Activated effector memory CD4-positive, alpha-beta T cell treated with Interleukin-2 at 50 U/mL for 16 hours (primary cell): Measurements from ENCODE around the gene LBX2.
"Not testable (repeated sequence)": the region's sequence is repeated elsewhere in the genome, so short reads cannot be mapped to it uniquely, and the experiment has no call there.

Experiments
- DNase-seq: peaks from one replicate; pipeline ENCODE4 v3.0.0-alpha.2; 2020

The LBX2 gene

GRCh38 chr2:74481961-74482800 lies 17.2 kb downstream of the LBX2 start:
- DNase-seq = no peak

DNA sequence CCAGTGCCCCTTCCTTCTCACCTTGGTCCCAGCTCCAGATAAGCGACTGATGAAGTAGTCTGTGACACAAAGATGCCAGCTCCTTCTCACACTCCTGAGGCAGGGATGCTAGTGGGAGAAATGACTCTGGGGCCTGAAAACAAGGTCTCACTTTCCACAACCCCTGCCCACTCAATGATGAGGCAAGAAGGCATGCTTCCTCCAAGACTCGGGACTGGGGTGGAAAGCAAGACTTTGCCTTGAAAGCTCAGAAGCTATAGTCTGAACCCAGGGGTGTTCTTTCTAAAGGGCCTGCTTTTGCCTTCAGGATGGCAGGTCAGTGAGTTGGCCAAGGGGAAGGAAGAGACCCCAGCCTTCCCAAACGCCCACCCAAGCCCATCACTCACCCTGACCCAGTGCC lies 18.0 kb downstream of the LBX2 start:
- DNase-seq = no peak

DNA sequence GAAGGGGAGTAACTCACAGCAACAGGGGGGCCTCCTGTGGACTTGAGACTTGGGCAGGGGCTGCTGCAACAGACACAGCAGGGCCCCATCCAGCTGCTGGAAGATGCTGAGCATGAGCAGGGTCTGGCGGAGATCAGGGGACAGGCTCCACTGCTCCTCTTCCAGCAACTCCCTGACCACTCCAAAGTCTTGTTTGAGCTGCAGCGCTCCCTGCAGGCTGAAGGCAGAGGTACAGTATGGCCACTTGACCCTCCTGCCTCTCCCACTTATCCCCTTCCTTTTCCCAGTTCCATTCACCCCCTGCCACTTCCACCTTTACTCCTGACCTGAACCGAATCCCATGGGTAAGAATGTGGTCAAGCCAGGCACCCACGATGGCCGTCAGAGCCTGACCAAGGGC lies 24.5 kb downstream of the LBX2 start:
- DNase-seq = no peak

DNA sequence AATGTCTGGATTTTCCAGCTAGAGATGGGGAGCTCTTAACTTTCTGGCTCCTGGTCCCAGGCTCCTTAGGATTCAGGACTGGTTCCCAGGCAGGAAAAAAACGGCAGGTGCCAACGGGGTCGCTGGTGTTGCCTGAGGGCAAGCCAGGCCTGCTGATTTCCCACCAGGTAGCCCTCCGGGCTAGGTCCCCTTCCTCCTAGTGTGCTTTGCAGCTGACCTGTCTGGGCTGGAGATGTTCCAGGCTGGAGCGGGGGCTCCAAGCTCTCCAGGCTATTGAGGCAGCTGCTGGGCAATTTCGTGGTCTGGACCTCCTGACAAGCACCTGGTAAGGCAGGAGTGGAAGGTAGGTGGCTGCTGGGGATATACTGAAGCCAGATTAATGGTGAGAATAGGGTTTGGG lies 24.9 kb downstream of the LBX2 start:
- no peak for DNase-seq

GRCh38 chr2:74472945-74473258 lies 26.5 kb downstream of the LBX2 start:
- DNase-seq = no peak

- DNase-seq = peak; percentile 93
Observed at GRCh38 chr2:74472086-74472944, 27.1 kb downstream of the LBX2 start, which contains the start of gene MRPL53. Gene MRPL53 (minus strand): TSS chr2:74472680. CDS start chr2:74472660, 20 bp downstream.

DNA sequence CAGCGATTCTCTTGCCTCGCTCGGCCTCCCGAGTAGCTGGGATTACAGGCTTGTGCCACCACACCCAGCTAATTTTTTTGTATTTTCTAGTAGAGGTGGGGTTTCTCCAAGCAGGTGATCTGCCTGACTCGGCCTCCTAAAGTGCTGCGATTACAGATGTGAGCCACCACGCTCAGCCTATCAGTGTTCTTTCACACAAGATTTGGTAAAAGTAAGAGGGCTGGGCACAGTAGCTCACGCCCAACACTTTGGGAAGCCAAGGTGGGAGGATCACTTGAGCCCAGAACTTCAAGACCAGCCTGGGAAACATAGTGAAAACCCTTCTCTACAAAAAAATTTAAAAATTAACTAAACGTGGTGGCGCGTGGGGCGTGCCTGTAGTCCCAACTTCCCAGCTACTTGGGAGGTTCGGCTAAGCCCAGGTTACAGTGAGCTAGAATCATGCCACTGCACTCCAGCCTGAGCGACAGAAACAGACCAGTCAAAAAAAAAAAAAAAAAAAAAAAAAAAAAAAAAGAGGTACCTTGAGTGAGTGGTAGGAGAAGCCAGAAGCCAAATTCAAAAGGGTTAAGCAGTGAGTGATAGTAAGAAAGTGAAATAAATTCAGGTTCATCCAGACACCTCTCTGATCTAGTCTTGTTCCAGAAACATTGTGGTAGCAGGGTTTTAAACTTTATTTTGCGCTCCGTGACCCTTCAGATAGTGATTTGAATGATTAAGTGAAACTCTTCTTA lies 27.9 kb downstream of the LBX2 start:
- no peak for DNase-seq

DNA sequence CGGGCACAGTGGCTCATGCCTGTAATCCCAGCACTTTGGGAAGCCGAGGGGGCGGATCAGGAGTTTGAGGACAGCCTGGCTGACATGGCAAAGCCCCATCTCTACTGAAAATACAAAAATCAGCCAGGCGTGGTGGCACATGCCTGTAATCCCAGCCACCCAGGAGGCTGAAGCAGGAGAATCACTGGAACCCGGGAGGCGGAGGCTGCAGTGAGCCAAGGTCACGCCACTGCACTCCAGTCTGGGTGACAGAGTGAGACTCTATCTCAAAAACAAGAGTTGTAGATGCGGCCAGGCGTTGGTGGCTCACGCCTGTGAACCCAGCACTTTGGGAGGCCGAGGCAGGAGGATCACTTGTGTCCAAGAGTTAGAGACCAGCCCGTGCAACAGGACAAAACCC lies 28.7 kb downstream of the LBX2 start:
- not testable (repeated sequence) for DNase-seq

- no peak for DNase-seq
Observed at GRCh38 chr2:74464406-74464805, 35.0 kb downstream of the LBX2 start.

DNA sequence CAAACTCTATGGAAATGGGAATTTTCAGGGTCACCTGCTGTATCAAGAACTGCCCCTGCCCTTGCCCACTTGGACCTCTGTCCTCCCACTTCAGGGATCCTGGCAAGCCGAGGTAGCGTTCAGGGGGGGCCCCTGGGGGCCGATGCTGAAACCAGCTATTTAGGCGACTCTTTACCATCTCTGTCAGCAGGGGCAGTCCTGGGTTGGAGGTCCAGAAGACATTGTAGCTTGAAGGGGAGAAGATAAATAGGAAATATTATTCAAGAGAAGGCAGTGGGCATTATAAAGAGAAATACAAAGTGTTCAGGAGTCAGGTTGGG lies 36.7 kb downstream of the LBX2 start:
- no peak for DNase-seq

- no peak for DNase-seq
Observed at GRCh38 chr2:74462054-74462785, 37.2 kb downstream of the LBX2 start.

GRCh38 chr2:74461187-74462053 lies 38.0 kb downstream of the LBX2 start:
- no peak for DNase-seq

DNA sequence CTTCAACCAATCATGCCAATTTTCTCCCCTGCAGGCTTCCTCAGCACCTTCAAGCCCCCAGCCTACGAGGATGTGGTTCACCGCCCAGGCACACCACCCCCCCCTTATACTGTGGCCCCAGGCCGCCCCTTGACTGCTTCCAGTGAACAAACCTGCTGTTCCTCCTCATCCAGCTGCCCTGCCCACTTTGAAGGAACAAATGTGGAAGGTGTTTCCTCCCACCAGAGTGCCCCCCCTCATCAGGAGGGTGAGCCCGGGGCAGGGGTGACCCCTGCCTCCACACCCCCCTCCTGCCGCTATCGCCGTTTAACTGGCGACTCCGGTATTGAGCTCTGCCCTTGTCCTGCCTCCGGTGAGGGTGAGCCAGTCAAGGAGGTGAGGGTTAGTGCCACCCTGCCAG lies 39.2 kb downstream of the LBX2 start:
- DNase-seq = not testable (repeated sequence)

DNA sequence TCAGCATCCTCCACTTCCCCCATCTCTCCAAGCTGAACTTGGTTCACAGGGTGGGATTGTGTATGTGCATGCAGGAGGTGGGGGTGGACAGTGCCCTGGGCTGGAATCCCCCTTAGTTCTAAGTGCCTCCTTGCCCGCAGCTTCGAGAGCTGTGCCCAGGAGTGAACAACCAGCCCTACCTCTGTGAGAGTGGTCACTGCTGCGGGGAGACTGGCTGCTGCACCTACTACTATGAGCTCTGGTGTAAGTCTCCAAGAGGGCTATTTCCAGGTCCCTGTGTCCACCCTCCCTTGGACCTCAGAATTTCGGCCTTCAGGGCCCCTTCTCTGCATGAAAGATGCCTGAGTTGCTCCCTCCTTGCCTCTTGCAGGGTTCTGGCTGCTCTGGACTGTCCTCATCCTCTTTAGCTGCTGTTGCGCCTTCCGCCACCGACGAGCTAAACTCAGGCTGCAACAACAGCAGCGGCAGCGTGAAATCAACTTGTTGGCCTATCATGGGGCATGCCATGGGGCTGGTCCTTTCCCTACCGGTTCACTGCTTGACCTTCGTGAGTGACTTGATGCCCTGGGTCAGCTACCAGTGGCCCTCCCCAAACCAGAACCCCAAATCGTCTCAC lies 39.8 kb downstream of the LBX2 start:
- DNase-seq = not testable (repeated sequence)

- no peak for DNase-seq
Observed at GRCh38 chr2:74458938-74459363, 40.5 kb downstream of the LBX2 start.

DNA sequence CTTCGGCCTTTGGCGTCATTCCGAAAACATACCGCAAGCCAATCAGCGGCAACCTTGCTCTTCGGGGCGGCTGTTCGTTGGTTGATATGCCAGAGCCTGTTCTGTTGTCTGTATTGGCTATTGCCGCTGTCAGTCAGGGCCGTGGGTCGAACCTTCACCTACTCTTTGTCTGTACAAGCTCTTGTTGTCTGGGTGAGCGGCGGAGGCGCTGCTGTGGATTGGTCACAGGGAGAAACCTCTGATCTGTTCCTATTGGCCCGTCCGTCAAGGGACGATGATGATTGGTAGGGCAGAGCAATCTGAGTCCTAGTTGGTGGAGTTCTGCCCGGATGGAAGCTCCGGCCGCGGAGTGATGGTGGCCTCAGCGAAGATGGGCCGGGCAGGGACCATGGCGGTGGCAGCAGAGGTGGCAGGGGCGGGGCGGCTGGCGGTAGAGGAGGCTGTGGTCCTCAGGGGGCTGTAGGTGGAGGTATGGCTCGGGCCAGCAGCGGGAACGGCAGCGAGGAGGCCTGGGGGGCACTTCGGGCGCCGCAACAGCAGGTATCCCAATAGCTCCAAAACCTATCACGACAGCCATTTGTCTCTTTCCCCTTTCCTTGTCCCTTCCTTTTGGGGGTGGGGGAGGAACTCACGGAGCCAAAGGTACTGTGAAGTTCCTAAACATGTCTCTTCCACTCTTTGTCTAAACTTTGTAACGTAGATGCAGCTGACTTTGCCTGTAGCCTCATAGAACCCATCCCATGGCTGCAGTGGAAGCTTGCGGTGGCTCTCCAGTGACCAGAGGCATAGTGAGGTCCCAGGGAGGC lies 41.1 kb downstream of the LBX2 start, which contains the start of gene WBP1:
Gene WBP1 (plus strand): TSS at position 307 of the 806 bp plus-strand sequence. CDS start 165 bp downstream, at position 472.
- DNase-seq = peak; percentile 99

- peak; percentile 76 for DNase-seq
Observed at GRCh38 chr2:74457549-74458131, 41.8 kb downstream of the LBX2 start.

- DNase-seq = no peak
Observed at GRCh38 chr2:74457129-74457548, 42.3 kb downstream of the LBX2 start.

GRCh38 chr2:74454654-74455511 lies 44.5 kb downstream of the LBX2 start, which contains the start of gene INO80B:
Gene INO80B (plus strand): TSS chr2:74455087. CDS start chr2:74455117, 30 bp downstream.
- DNase-seq = peak; percentile 96
